Skeletal muscle cell (primary cell): ENCODE data around the gene OR2T3.
"Not testable (repeated sequence)": the region's sequence is repeated elsewhere in the genome, so short reads cannot be mapped to it uniquely, and the experiment has no call there.

Source experiments
- DNase-seq: peaks from one replicate; pipeline ENCODE4 v3.0.0-alpha.2; 2010; ENCODE audit warnings: low read depth
- H3K4me3 ChIP-seq: 2 replicates; pipeline ENCODE4 v1.5.1; 2011; ENCODE audit warnings: low read depth, mild to moderate bottlenecking, control low read depth, low read length, moderate library complexity

The OR2T3 gene

DNA sequence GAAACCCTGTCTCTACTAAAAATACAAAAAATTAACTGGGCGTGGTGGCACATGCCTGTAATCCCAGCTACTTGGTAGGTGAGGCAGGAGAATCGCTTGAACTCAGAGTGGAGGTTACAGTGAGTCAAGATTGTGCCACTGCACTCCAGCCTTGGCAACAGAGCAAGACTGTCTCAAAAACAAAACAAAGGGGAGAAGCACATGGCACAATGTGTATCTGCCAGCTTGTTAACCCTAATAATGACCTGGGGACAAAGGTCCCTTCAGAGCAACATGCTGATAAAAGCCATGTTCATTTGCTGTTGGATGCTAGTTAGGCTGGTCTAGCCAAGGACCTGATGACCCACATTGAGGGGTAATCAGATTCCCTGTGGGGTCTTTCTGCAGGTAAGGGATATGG is 16.5 kb upstream of the OR2T3 start:
- DNase-seq, H3K4me3 ChIP-seq: not testable (repeated sequence)

DNA sequence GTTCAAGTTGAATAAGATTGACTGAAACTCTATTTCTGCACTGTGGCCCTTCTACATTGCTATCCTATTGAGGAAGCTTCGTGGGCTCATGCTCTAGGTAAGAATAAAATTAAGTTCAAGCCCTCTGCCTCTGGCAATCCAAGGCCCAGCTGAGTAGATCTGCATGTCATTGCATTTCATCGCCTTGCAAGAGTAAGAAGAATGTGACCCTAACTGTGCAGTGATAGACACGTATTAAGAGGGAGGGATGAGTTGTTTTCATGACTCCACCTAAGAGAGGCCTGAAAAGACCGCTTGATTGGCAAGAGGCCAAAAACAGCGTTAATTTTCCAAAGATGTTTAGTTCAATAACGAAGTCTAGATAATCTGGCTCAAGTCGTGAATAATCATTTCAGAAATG is 14.0 kb upstream of the OR2T3 start:
- not testable (repeated sequence) for H3K4me3 ChIP-seq, DNase-seq

DNA sequence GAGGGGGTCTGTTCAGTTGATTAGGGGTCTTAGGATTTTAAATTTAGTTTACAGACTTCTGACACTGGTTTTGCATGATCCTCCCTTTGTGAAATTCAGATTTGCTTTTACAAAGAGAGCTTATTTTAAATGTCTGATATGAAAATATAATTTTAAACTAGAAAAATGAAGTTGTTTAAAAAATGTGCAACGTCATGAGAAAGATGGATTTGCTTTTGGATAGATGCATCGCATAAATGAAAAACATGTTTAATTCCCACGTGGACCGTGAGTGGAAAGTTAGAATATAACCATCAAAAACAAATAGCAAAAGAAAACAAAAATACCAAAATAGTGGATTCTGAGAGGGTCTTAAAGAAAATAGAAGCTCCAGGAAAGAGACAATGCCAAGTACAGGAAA is 2.0 kb upstream of the OR2T3 start:
- DNase-seq = no peak
- no peak overlapping the region for H3K4me3 ChIP-seq

DNA sequence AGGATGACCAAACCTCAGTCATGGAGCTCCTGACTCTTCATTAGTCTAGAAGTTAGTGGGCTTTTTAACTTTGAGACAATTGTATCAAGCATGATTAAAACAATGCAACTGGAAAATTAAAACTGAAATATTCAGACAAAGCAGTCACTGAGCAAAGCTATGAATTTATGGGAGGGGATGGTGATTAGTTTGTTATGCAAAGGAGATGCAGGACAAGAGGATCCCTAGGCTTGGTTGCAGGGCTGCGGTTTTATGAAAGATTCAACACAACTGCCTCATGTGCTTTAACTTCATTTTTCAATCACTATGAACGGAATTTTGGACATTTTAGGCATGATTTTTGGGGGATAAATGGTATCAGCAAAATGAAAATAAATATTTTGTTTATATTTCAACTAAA is 1.0 kb upstream of the OR2T3 start:
- not testable (repeated sequence) for DNase-seq, H3K4me3 ChIP-seq

DNA sequence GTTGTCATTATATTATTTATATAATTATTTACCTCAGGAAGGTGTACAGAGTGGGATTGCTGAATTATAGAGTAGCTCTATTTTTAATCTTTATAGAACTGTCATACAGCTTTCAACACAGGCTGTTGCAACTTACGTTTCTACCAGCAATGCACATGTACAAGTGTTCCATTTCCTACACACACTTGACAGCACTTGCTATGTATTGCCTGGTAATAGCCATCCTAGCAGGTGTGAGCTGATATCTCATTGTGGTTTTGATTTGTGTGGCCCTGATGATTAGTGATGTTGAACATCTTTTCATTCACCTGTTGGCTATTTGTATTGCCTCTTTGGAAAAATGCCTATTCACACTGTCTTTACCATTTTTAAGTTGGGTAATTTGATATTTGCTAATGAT is 2.5 kb downstream of the OR2T3 start:
- DNase-seq, H3K4me3 ChIP-seq: not testable (repeated sequence)

DNA sequence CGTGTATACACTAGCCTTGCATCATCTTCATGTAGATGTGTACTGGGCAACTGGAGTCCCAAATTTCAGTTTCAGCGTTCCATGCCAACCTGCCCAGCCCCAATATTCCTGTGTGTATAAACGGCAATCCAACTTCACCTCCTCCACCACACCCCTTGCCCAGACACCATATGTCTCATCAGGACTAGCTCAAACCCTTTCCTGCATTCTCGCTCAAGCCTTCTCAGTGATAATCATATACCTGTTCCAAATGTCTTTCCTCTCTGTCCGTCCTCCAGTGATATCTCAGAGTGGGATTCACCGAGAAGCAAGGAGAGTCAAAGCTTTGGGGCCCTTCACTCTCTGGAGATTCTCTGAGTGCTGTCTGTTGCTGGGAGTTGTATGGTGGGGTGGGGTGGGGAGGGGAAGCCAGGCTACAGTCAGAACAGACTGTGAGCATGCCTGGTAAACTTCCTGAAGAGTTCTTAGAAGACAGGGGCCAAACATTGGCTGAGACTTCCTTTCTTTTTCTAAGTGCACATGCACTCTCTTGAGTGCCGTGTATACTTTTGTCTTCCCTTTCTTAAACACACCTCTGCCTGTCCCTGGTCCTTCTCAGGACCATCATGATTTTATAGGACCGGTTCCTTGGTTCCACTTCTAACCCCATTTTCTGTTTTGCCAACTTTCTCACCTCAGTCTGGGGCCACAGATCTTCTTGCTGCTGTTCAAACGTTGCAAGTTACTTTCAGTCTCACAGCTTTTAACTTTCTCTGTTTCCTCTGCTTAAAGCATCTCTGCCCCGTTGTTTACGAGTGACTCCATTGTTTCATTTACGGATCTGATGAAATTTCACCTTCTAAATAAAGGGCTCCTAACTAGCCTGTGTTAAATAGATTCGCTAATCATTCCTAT is 8.8 kb downstream of the OR2T3 start:
- H3K4me3 ChIP-seq, DNase-seq: not testable (repeated sequence)

DNA sequence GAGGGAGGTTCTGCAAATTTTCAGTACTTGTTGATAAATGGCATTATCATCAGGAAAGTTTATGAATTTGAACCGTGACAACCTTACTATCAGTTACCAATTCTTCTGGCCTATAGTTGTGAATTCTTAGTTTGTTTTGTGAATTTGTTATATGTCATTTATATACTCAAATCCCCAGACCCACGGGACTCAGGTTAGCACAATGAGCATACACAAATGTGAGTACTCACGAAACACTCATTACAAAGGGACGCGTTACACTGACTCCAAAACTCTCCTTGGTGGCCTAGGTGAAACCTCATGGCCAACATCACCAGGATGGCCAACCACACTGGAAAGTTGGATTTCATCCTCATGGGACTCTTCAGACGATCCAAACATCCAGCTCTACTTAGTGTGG is 15.1 kb downstream of the OR2T3 start, which contains the start of gene OR2T5:
Gene OR2T5 (plus strand): TSS at position 301 of the 400 bp plus-strand sequence. CDS start 0 bp downstream, at position 301.
- not testable (repeated sequence) for H3K4me3 ChIP-seq, DNase-seq

DNA sequence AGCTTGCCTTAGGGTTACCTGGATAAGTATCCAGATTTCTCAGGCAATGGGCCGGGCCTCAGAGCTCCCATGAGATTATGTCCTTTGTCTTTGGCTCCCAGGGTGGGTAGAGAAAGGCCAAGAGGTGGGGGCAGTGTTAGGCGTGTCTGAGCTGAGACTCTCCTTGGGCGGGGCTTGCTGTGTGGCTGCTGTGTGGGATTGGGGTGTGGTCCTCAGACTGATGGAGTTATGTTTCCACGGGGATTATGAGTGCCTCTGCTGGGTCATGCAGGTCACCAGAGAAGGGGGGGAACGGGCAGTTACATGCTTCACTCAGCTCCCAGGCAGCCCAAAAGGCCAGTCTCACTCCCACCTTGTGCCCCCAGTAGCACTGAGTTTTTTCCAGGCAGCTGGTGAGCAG is 23.5 kb downstream of the OR2T3 start:
- H3K4me3 ChIP-seq, DNase-seq: not testable (repeated sequence)

DNA sequence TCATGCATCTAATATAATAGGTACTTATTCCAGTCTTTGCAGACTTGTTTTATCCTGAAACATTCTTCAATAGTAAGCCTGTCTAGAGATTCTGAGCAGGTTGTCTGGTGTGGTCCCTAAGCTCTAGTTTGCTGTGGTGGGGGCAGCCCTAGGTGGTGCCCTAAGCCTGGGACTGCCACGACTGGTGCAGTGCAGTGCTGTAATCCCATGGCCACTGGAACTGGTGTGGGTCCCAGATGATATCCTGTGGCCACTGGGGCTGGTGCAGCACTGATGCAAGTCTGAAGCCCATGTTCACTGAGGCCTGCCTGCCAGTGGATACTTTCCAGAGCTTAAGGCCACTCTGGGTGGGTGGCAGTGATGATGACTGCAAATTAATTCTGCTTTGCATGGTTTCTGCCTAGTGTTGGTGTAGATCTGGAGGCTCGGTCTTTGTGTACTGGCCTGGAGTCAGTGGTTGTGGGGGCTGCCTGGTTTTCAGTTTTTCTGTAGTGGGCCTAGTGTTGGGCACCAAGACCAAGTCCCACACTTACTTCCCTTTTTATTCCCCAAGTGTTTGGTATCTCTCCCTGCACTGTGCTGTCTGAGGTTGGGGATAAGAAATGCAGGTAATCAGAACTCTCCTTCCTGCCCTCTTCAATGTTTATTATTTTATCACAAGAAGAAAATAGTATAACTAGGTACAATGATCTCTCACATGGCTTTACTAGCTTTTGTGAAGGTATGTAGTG is 27.3 kb downstream of the OR2T3 start:
- DNase-seq, H3K4me3 ChIP-seq: not testable (repeated sequence)

DNA sequence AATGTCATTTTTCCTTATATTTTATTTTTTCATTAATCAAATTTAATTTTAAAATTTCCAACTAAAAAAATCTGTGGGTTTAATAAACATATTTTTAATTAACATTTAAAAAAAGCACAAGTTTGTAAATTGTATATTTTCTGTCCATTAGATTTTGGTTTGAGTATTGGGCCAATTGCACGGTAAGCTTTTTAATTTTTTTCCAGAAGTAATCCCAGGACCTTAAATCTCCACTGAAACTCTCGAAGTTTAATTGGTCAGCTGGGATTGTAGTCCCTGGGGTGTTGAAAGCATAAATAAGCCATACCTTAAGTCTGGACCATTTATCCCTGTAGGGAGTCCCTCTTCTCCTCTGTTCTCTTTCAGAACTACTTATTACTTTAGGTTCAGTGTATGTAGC is 34.6 kb downstream of the OR2T3 start, which contains the start of gene OR2G6:
Gene OR2G6 (plus strand): TSS at position 301 of the 400 bp plus-strand sequence. CDS start 13,574 bp downstream, outside the sequence.
- not testable (repeated sequence) for DNase-seq, H3K4me3 ChIP-seq

DNA sequence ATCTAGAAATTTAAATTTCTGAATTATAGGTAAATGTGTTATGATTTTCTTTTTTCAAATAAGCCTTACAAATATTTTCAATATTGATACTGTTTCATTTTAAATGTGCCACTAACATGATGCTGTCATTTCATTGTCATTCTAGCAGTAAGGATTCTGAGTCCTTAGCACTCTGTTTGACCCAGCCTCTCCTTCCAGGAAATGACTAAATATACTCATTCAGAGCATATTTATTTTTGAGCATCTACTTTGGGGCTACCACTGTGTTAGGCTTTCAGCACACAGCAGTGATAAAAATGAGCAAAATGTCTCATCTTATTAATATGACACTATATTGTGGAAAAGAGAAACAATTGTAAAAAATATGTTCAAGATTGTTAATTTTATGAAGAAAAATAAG is 37.1 kb downstream of the OR2T3 start:
- H3K4me3 ChIP-seq, DNase-seq: not testable (repeated sequence)

DNA sequence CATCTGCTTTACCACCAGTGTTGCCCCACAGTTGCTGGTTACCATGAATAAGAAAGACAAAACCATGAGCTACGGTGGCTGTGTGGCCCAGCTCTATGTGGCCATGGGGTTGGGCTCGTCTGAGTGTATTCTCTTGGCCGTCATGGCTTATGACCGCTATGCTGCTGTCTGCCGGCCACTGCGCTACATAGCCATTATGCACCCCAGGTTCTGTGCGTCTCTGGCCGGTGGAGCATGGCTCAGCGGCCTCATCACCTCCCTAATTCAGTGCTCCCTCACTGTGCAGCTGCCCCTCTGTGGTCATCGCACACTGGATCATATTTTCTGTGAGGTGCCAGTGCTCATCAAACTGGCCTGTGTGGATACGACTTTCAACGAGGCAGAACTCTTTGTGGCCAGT is 48.7 kb downstream of the OR2T3 start:
- H3K4me3 ChIP-seq = no peak overlapping the region
- DNase-seq = no peak
